ENCODE results near the gene HMGXB3. TPM values are rescaled to one million over a fixed set of nuclear protein-coding genes. Genes with fewer than 3 reads are reported as not detected.

Gene HMGXB3
- total RNA-seq, 1 donor from 2014 or later: 14.6 TPM

DNA sequence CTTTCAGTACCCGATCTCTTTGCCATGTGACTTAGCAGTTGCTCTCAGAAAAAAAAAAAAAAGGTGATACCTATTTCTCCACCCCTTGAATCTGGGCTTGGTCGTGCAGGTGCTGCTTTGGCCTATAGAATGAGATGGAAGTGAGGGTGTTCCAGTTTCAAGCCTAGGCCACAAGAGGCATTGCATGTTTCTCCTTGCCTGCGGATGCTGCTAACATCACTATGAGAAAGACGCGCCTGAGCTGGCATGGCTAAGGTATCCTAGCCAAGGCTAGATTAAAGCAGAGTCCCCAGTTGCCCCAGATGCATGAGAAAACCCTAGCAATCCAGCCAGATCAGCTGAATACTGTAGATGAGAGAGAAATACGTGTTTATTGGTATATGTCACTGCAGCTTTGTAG, 100.5 kb downstream of the HMGXB3 start:
- intact Hi-C loops (cut with DNase I): no loop called here
- DNase-seq (ENCODE audit: missing footprints) (no peak), ATAC-seq (no peak)

Other genes with a start within 250 kb of the HMGXB3 start
- 0.05 TPM for gene PDE6A, start 55.9 kb upstream of the HMGXB3 start, total RNA-seq
- gene SLC26A2, start 40.0 kb upstream of the HMGXB3 start, total RNA-seq: 4.3 TPM
- gene TIGD6, start 85 bp upstream of the HMGXB3 start, total RNA-seq: 2.4 TPM
- 21.9 TPM for gene CSF1R, start 85.8 kb downstream of the HMGXB3 start, total RNA-seq
- gene PDGFRB, start 155.1 kb downstream of the HMGXB3 start, total RNA-seq: 57.2 TPM
- not detected for gene CDX1, start 166.0 kb downstream of the HMGXB3 start, total RNA-seq
- not detected for gene SLC6A7, start 189.3 kb downstream of the HMGXB3 start, total RNA-seq

Measured in Right ventricle myocardium inferior (tissue), 1 donor.